B cell (primary cell): Measurements from ENCODE around the gene PSTPIP1. TPM values are rescaled to one million over a fixed set of nuclear protein-coding genes. Genes with fewer than 3 reads are reported as not detected.

Experiments
- ATAC-seq: fragments of 200-7000 bp; cut with Tn5 transposase; one replicate; pipeline ENCODE4 v1.10.0; 2021; ENCODE audit warnings: low read depth, mild to moderate bottlenecking, moderate number of reproducible peaks, moderate library complexity
- CTCF ChIA-PET: fragments of 350-600 bp; sonication (Branson Sonifier 250); formaldehyde crosslinking; loops from one replicate; lab custom pipeline; 2021; ENCODE audit warnings: antibody characterized with exemption, inconsistent platforms; lab: Charles Lee
- POLR2A ChIA-PET: fragments of 350-600 bp; sonication (Branson Sonifier 250); formaldehyde crosslinking; loops from one replicate; lab custom pipeline; 2021; ENCODE audit warnings: antibody characterized with exemption; lab: Charles Lee
- DNase-seq: peaks from one replicate; pipeline ENCODE4 v3.0.0; 2013
- H2AFZ ChIP-seq: 2 replicates; pipeline ENCODE4 v1.6.1; 2012; ENCODE audit warnings: mild to moderate bottlenecking, low read depth, low read length; ENCODE audit not compliant: insufficient read depth, poor library complexity, severe bottlenecking
- H3K27ac ChIP-seq, 2 donors: 1 replicate in 1 of 2; 2 replicates in 1 of 2; pipeline ENCODE4 v1.5.1; 2012 to 2013; ENCODE audit warnings: low read length in 2 of 2, mild to moderate bottlenecking in 2 of 2, moderate library complexity in 1 of 2
- H3K27me3 ChIP-seq, 4 experiments: fragments of 200-600 bp in 1 of 4; sonication (generic) in 1 of 4; replicated peaks in 1 of 4; 1 replicate in 2 of 4; 2 replicates in 2 of 4; pipeline versions ENCODE4 v1.6.1 to v1.7.0; 2013 to 2016; ENCODE audit warnings: low read length in 3 of 4, mild to moderate bottlenecking in 2 of 4, mixed read lengths in 1 of 4, moderate library complexity in 1 of 4; ENCODE audit not compliant: insufficient read depth in 4 of 4, control insufficient read depth in 3 of 4; ENCODE audit errors: control extremely low read depth in 1 of 4
- H3K36me3 ChIP-seq, 2 experiments: replicated peaks in 1 of 2; 1 replicate in 1 of 2; 2 replicates in 1 of 2; pipeline versions ENCODE4 v1.6.1 to v1.7.1; 2013; ENCODE audit warnings: low read length in 1 of 2; ENCODE audit not compliant: insufficient read depth in 2 of 2, control insufficient read depth in 1 of 2; ENCODE audit errors: control extremely low read depth in 1 of 2, extremely low read depth in 1 of 2
- H3K4me1 ChIP-seq, 2 donors: fragments of 200-600 bp in 1 of 2; sonication (generic) in 1 of 2; 1 replicate in 1 of 2; 2 replicates in 1 of 2; pipeline versions ENCODE4 v1.5.1 to v1.6.1; 2013 to 2017; ENCODE audit warnings: low read length in 2 of 2; ENCODE audit not compliant: control insufficient read depth in 2 of 2, insufficient read depth in 2 of 2
- H3K4me2 ChIP-seq: replicated peaks from 2 replicates; pipeline ENCODE3; 2012; ENCODE audit warnings: mild to moderate bottlenecking, low read depth, low read length; ENCODE audit not compliant: poor library complexity, severe bottlenecking
- H3K4me3 ChIP-seq, 5 experiments: fragments of 200-600 bp in 1 of 5; sonication (generic) in 1 of 5; 1 replicate in 3 of 5; 2 replicates in 2 of 5; pipeline versions ENCODE4 v1.5.1 to v1.7.0; 2011 to 2016; ENCODE audit warnings: low read length in 4 of 5, mild to moderate bottlenecking in 4 of 5, low read depth in 2 of 5, control low read depth in 1 of 5, moderate library complexity in 1 of 5; ENCODE audit not compliant: insufficient read depth in 1 of 5; ENCODE audit errors: control extremely low read depth in 1 of 5, extremely low read depth in 1 of 5
- H3K79me2 ChIP-seq: fragments of 200-600 bp; sonication (generic); one replicate; pipeline ENCODE4 v1.6.0; 2016; ENCODE audit warnings: low read length; ENCODE audit not compliant: control insufficient read depth, insufficient read depth
- H3K9ac ChIP-seq: fragments of 200-600 bp; sonication (generic); 2 replicates; pipeline ENCODE4 v1.6.1; 2017; ENCODE audit warnings: mild to moderate bottlenecking, low read length, moderate library complexity
- H3K9me3 ChIP-seq, 3 donors: one replicate each; pipeline versions ENCODE4 v1.6.1 to v1.7.1; 2013; ENCODE audit warnings: low read length in 2 of 3; ENCODE audit not compliant: control insufficient read depth in 2 of 3, insufficient read depth in 1 of 3; ENCODE audit errors: control extremely low read depth in 1 of 3
- H4K20me1 ChIP-seq: 2 replicates; pipeline ENCODE4 v1.6.0; 2012; ENCODE audit warnings: mild to moderate bottlenecking, low read length; ENCODE audit not compliant: insufficient read depth, control insufficient read depth, poor library complexity, severe bottlenecking
- H3K27ac Mint-ChIP-seq: one replicate; pipeline ENCODE4 v1.8.0; 2021; ENCODE audit warnings: mixed read lengths
- H3K27me3 Mint-ChIP-seq: one replicate; pipeline ENCODE4 v1.8.0; 2021; ENCODE audit warnings: mixed read lengths
- H3K4me1 Mint-ChIP-seq: one replicate; pipeline ENCODE4 v1.8.0; 2021; ENCODE audit warnings: mixed read lengths
- H3K4me3 Mint-ChIP-seq: one replicate; pipeline ENCODE4 v1.8.0; 2021; ENCODE audit warnings: mixed read lengths
- H3K9me3 Mint-ChIP-seq: one replicate; pipeline ENCODE4 v1.8.0; 2022; ENCODE audit warnings: mixed read lengths; ENCODE audit not compliant: insufficient read depth
- CTCF ChIP-seq: fragments of 200-600 bp; IDR thresholded peaks from one replicate; pipeline ENCODE4 v1.8.0; 2022; ENCODE audit warnings: antibody characterized with exemption, mild to moderate bottlenecking
- EZH2 ChIP-seq: IDR thresholded peaks from 2 replicates; pipeline ENCODE4 v1.6.1; 2012; ENCODE audit warnings: borderline replicate concordance, low read depth, mild to moderate bottlenecking, moderate library complexity, low read length; ENCODE audit not compliant: insufficient read depth, poor library complexity, severe bottlenecking
- WGBS: methylation state at CpG from one replicate; pipeline ENCODE4 v1.1.5; 2013; ENCODE audit warnings: missing lambda C conversion rate; ENCODE audit not compliant: insufficient coverage; 5-methylcytosine and 5-hydroxymethylcytosine counted together
- intact Hi-C: fragments of 100-400 bp; cut with micrococcal nuclease; formaldehyde crosslinking; loops from one replicate; pipeline ENCODE4 v1.10.0; 2022
- polyA plus RNA-seq: library from polyadenylated mRNA; depleted of rRNA; stranded (reverse); fragments of >200 nt; gene quantifications from 2 replicates; pipeline ENCODE4 v1.2.3, GENCODE V29; 2012
- total RNA-seq, 2 donors: library from RNA; stranded (reverse); fragments of 120-200 nt in 1 of 2; gene quantifications; 1 replicate in 1 of 2; 2 replicates in 1 of 2; pipeline versions ENCODE4 v1.2.3 to v1.2.4, GENCODE V29; 2013 to 2022

The PSTPIP1 gene
- total and polyA plus RNA-seq, 2 donors (not counting 1 experiment from before 2014, with no cell fraction given): 69.0 to 79.3 TPM

DNA sequence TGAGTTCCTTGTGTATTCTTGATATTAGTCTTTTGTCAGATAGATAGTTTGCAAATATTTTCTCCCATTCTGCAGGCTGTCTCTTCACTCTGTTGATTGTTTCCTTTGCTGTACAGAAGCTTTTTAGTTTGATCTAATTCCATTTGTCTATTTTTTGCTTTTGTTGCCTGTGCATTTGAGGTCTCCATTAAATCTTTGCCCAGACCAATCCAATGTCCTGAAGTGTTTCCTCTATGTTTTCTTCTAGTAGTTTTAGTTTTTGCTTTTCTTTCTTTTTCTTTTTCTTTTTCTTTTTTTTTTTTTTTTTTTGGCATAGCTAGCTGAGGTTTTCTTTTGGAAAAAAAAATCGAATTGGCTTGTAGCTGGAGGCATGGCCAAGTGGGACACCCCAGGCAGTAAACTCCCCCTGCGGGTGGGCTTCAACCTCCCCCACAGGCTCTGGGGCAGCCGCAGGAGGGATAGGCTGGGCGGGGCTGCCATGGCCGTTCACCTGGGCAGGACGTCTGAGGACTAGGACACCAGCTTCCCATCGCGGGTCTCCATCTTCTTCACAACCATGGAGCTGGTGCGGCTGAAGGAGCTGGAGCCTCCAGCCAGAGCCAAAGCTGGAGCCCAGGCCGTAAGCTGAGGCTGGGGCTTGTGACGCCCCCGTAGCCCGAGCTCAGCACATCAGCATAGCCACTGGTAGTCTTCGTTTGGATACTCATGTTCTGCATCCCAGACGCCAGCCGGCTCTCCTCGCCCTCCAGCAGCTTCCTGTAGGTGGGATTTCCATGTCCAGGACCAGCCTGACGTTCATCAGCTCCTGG lies 16.2 kb upstream of the PSTPIP1 start:
- POLR2A ChIA-PET: no interaction called here
- no peak for TF ChIP-seq CTCF
- no peak for TF ChIP-seq EZH2
- CTCF ChIA-PET: interaction anchor here (1.1 to 2.2 kb wide), 4 partner anchors 52 to 57 kb away, joined by 3 to 7 read pairs (median 4); no protein-coding TSS in a partner anchor
- Histone ChIP-seq H3K4me1 (peaks cover 3 to 6% of the 10 kb centered on the region in 2 donors), H3K36me3 (no peaks in the 10 kb centered on the region), H3K4me3 (no peak overlapping the region), H3K27ac (no peak overlapping the region), H3K4me2 (no peak overlapping the region), H2AFZ (no peak overlapping the region), H3K79me2 (no peaks in the 10 kb centered on the region), H3K27me3 (peaks cover 0 to 10% (median 0%) of the 10 kb centered on the region in 4 experiments), H4K20me1 (no peaks in the 10 kb centered on the region), H3K9ac (no peak overlapping the region), H3K9me3 (peaks cover 0 to 11% (median 0%) of the 10 kb centered on the region in 3 donors)
- intact Hi-C loops: no loop called here
- DNase-seq: no peak
- WGBS: 96% methylated on average over 17 of the region's 18 CpGs
- no peak for ATAC-seq
- H3K4me1 Mint-ChIP-seq: peaks cover 3% of the 10 kb centered on the region
- H3K9me3 Mint-ChIP-seq: no peaks in the 10 kb centered on the region
- H3K4me3 Mint-ChIP-seq: no peak overlapping the region
- H3K27me3 Mint-ChIP-seq: peaks cover 4% of the 10 kb centered on the region
- no peak overlapping the region for H3K27ac Mint-ChIP-seq

GRCh38 chr15:76979331-76979925 lies 15.5 kb upstream of the PSTPIP1 start:
- Mint-ChIP-seq H3K4me3 (no peak overlapping the region), H3K27me3 (peaks cover 4% of the 10 kb centered on the region), H3K4me1 (peaks cover 3% of the 10 kb centered on the region), H3K27ac (no peak overlapping the region), H3K9me3 (no peaks in the 10 kb centered on the region)
- ChIA-PET CTCF (interaction anchor here (1.8 to 2.2 kb wide), 2 partner anchors 51 to 55 kb away, joined by 4 to 7 read pairs; no protein-coding TSS in a partner anchor), POLR2A (no interaction called here)
- no peaks in the 10 kb centered on the region for H4K20me1 ChIP-seq
- ATAC-seq (no peak), DNase-seq (no peak)
- no peak overlapping the region for H3K4me3 ChIP-seq
- TF ChIP-seq CTCF (no peak), EZH2 (no peak)
- H3K27me3 ChIP-seq: peaks cover 0 to 10% (median 0%) of the 10 kb centered on the region in 4 experiments
- 98% methylated on average over 23 of the region's 23 CpGs for WGBS
- H3K4me2 ChIP-seq: no peak overlapping the region
- intact Hi-C loops: no loop called here
- no peaks in the 10 kb centered on the region for H3K36me3 ChIP-seq
- H3K27ac ChIP-seq: no peak overlapping the region
- peaks cover 3 to 6% of the 10 kb centered on the region in 2 donors for H3K4me1 ChIP-seq
- peaks cover 0 to 11% (median 0%) of the 10 kb centered on the region in 3 donors for H3K9me3 ChIP-seq
- no peaks in the 10 kb centered on the region for H3K79me2 ChIP-seq
- no peak overlapping the region for H3K9ac ChIP-seq
- H2AFZ ChIP-seq: no peak overlapping the region
